GM12891 (cell line): ENCODE data around the gene CCDC81.

Experiments used
- DNase-seq: peaks from one replicate; pipeline ENCODE4 v3.0.0; 2011; ENCODE audit warnings: low spot score; ENCODE audit not compliant: insufficient read length
- FAIRE-seq: peaks from 2 replicates; lab custom pipeline; 2011; peaks lifted over from hg19 to GRCh38; lab: Jason Lieb, UNC
- PAX5 ChIP-seq: IDR thresholded peaks from 2 replicates; pipeline ENCODE4 v1.6.1; 2011; ENCODE audit warnings: low read length, moderate library complexity, mild to moderate bottlenecking; ENCODE audit not compliant: insufficient read depth, severe bottlenecking
- POLR2A ChIP-seq: IDR thresholded peaks from 2 replicates; pipeline ENCODE4 v1.6.1; 2011; ENCODE audit warnings: low read depth, low read length, control low read depth
- POLR2AphosphoS5 ChIP-seq: IDR thresholded peaks from 2 replicates; pipeline ENCODE4 v1.6.1; 2011; ENCODE audit warnings: low read depth, low read length, control low read depth
- POU2F2 ChIP-seq: IDR thresholded peaks from 2 replicates; pipeline ENCODE4 v1.6.1; 2011; ENCODE audit warnings: low read depth, mild to moderate bottlenecking, control low read depth, low read length, moderate library complexity
- SPI1 ChIP-seq: IDR thresholded peaks from 2 replicates; pipeline ENCODE4 v1.6.1; 2011; ENCODE audit warnings: low read depth, low read length, control low read depth
- TAF1 ChIP-seq: IDR thresholded peaks from 2 replicates; pipeline ENCODE4 v1.6.1; 2011; ENCODE audit warnings: low read depth, low read length, control low read depth

The CCDC81 gene

GRCh38 chr11:86365546-86365945 is 9.1 kb upstream of the CCDC81 start:
- DNase-seq (no peak), FAIRE-seq (no peak)
- TF ChIP-seq SPI1 (no peak), TAF1 (no peak), POLR2AphosphoS5 (no peak), POU2F2 (no peak), POLR2A (no peak)

DNA sequence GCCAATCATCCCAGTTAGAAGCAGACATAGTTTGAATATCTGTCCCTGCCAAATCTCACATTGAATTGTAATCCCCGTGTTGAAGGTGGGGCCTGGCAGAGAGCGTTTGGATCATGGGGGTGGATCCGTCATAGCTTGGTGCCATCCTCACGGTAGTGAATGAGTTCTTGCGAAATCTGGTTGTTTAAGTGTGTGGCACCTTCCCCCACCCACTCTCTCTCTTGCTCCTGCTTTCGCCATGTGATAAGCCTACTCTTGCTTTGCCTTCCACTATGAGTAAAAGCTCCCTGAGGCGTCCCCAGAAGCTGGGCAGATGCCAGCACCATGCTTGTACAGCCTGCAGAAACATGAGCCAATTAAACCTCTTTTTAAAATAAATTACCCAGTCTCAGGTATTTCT is 5.0 kb upstream of the CCDC81 start:
- FAIRE-seq (no peak), DNase-seq (no peak)
- TF ChIP-seq SPI1 (no peak), POU2F2 (no peak), PAX5 (no peak), POLR2A (no peak), TAF1 (no peak), POLR2AphosphoS5 (no peak)

- FAIRE-seq: no peak
- TF ChIP-seq PAX5 (no peak), POU2F2 (no peak), POLR2AphosphoS5 (no peak), SPI1 (no peak), POLR2A (no peak), TAF1 (no peak)
- DNase-seq: no peak
These were observed 4.5 kb upstream of the CCDC81 start for GRCh38 chr11:86370171-86370570.

- no peak for TF ChIP-seq SPI1
- no peak for TF ChIP-seq POU2F2
- no peak for TF ChIP-seq PAX5
- DNase-seq: no peak
- FAIRE-seq: no peak
These were observed 3.6 kb upstream of the CCDC81 start for GRCh38 chr11:86370922-86371594.

DNA sequence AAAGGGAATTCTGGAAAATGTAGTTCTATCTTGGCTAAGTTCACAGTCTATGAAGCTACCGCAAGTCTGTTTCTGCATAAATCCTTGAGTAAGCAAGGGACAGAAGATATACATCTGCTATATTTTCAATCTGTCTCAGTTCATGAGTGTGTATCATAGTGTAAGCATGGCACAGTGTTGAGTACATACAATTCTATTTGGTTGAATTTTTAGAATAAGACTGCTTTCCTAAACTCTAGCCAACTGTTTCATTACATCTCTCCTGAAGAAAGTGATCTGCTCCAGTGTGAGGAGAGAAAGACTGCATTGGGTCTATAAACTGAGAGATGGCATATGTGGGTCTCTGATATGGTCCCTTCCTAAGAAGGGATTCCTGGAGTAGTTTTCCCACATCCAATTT is 2.6 kb upstream of the CCDC81 start:
- FAIRE-seq: no peak
- no peak for DNase-seq
- TF ChIP-seq POLR2AphosphoS5: no peak

GRCh38 chr11:86372586-86372985 is 2.1 kb upstream of the CCDC81 start:
- no peak for FAIRE-seq
- no peak for TF ChIP-seq SPI1
- no peak for TF ChIP-seq POLR2AphosphoS5
- no peak for TF ChIP-seq TAF1
- TF ChIP-seq PAX5: no peak
- TF ChIP-seq POU2F2: no peak
- TF ChIP-seq POLR2A: no peak
- DNase-seq: no peak

DNA sequence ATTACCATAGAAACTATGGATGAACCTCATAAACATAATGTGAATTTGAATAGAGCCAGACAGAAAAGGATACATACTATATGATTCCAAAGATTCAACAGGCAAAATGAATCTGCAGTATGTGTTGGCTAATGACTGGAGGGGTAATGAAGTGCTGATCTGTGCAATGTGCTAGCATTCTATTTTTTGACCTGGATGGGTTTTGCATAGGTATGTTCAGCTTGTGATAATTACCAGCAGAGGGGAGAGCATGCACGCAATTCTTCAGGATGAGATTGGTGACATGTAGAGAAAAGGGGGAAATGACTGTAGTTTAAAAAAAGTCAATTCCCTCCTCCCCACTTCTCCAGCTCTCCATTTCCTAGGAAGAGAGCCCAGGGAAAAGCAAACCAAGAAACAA is 618 bp upstream of the CCDC81 start:
- TF ChIP-seq POU2F2 (no peak), TAF1 (no peak), SPI1 (no peak), POLR2AphosphoS5 (no peak)
- FAIRE-seq: no peak
- DNase-seq: no peak

- no peak for DNase-seq
- TF ChIP-seq POLR2AphosphoS5 (no peak), TAF1 (no peak), PAX5 (no peak), POU2F2 (no peak), SPI1 (no peak), POLR2A (no peak)
- FAIRE-seq: no peak
These were observed 3.3 kb downstream of the CCDC81 start for GRCh38 chr11:86377972-86378371.

DNA sequence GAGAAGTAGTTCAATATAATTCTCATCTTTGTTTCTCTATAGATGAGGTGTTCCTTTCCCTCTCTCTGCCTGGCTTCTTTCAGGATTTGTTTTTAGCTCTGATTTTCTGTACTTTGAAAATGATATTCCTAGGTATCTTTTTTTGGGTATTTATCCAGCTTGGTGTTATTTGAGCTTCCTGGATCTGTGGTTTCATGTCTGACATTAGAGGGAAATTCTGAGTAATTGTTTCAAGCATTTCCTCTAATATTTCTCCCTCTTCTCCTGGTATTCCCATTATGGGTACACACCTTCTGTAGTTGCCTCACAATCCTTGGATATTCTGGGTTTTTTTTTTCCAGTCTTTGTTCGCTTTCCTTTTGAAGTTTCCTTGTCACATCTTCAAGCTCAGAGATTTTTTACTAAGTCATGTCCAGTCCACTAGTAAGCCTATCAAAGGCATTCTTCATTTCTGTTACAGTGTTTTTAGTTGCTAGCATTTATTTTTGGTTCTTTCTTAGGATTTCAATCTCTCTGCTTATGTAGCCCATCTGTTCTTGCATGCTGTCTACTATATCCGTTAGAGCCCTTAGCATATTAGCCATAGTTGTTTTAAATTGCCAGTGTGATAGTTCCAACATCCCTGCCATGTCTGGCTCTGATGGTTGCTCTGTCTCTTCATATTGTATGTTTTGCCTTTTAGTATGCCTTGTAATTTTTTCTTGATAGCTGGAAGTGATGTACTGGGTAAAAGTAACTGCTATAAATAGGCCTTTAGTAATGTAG is 5.8 kb downstream of the CCDC81 start:
- TF ChIP-seq PAX5 (no peak), POLR2AphosphoS5 (no peak)
- FAIRE-seq: no peak

DNA sequence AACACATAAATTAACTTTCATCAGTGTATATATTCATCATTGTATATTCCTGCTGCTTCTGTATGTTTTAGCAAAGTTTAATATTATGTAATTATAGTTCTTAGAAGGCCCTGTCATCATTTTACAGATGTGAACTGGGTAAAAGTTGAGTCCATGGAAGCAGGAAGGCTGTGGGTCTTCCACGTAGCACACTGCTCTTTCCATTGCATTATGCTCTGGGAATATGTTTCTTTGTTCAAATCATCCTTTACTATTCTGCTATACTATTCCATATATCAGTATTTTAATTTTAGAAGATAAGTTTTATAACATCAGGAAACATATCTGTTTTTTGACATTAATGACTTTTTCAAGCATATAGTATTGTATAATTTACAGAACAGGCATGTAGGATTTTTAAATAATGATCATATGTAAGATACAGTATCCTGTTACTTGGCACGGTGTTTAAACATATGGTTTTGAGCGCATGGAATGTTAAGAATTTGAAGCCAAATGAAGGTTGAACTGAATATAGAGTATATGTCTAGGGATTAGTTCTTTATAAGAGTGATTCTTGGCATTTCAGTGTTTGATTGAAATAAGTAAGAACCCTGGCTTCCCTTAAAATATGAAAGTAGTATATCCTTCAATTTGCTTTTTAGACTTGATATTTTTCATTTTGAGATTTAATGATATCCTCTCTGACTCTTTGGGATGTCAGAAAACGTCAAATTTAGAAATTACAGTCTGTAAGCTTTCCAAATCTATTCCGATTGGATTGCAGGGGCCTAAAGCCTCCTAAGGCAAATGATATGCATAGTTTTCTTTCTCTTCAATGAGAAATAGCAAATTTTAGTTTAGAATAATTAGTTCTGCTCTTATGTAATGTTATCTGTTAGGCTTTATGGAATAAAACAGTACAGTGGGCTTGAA is 8.6 kb downstream of the CCDC81 start:
- TF ChIP-seq POLR2AphosphoS5 (no peak), TAF1 (no peak), SPI1 (no peak), PAX5 (no peak), POLR2A (no peak), POU2F2 (no peak)
- FAIRE-seq: no peak
- DNase-seq: no peak

More for the DNA sequence above, 5.8 kb downstream of the CCDC81 start:
- no peak for DNase-seq
